WTC11 (cell line): ENCODE measurements around the gene PTPN21. TPM values are rescaled to one million over a fixed set of nuclear protein-coding genes. Genes with fewer than 3 reads are reported as not detected.

ENCODE experiments used
- ATAC-seq: fragments of 200-7000 bp; cut with Tn5 transposase; 2 replicates; pipeline ENCODE4 v1.10.0; 2021; ENCODE audit warnings: mild to moderate bottlenecking, moderate library complexity
- CTCF ChIA-PET: fragments of 300-600 bp; sonication (Branson Sonifier 250); formaldehyde crosslinking; loops from one replicate; lab custom pipeline; 2021; ENCODE audit warnings: antibody characterized with exemption; lab: Charles Lee
- POLR2A ChIA-PET: fragments of 350-600 bp; sonication (Branson Sonifier 250); formaldehyde crosslinking; loops from one replicate; lab custom pipeline; 2021; ENCODE audit warnings: antibody characterized with exemption; lab: Charles Lee
- DNase-seq: peaks from one replicate; pipeline ENCODE4 v3.0.0; 2021; ENCODE audit warnings: low spot score
- H3K27ac Mint-ChIP-seq: 2 replicates; pipeline ENCODE4 v1.8.0; 2021; ENCODE audit warnings: mixed read lengths
- H3K27me3 Mint-ChIP-seq: 2 replicates; pipeline ENCODE4 v1.8.0; 2021; ENCODE audit warnings: low read depth, mild to moderate bottlenecking, moderate library complexity, mixed read lengths
- H3K36me3 Mint-ChIP-seq: 2 replicates; pipeline ENCODE4 v1.8.0; 2021; ENCODE audit warnings: mixed read lengths
- H3K4me1 Mint-ChIP-seq: 2 replicates; pipeline ENCODE4 v1.8.0; 2022; ENCODE audit warnings: mixed read lengths
- H3K4me3 Mint-ChIP-seq: 2 replicates; pipeline ENCODE4 v1.8.0; 2021; ENCODE audit warnings: mild to moderate bottlenecking, moderate library complexity, mixed read lengths
- H3K9me3 Mint-ChIP-seq: 2 replicates; pipeline ENCODE4 v1.8.0; 2021; ENCODE audit warnings: mixed read lengths
- AFF4 ChIP-seq: sonication (generic); formaldehyde crosslinking; IDR thresholded peaks from 2 replicates; pipeline ENCODE4 v1.8.1; 2023; ENCODE audit warnings: mild to moderate bottlenecking, missing genetic modification reagents, borderline replicate concordance
- ATF3 ChIP-seq: sonication (generic); formaldehyde crosslinking; conservative IDR thresholded peaks from 2 replicates; pipeline ENCODE4 v1.8.1; 2022; ENCODE audit warnings: mild to moderate bottlenecking, missing genetic modification reagents
- CREM ChIP-seq: sonication (generic); formaldehyde crosslinking; IDR thresholded peaks from 2 replicates; pipeline ENCODE4 v1.8.1; 2022; ENCODE audit warnings: mild to moderate bottlenecking, missing genetic modification reagents, moderate library complexity
- ETV6 ChIP-seq: sonication (generic); formaldehyde crosslinking; IDR thresholded peaks from 2 replicates; pipeline ENCODE4 v1.8.1; 2022; ENCODE audit warnings: mild to moderate bottlenecking, missing genetic modification reagents
- FOXP1 ChIP-seq: sonication (generic); formaldehyde crosslinking; IDR thresholded peaks from 2 replicates; pipeline ENCODE4 v1.8.0; 2022; ENCODE audit warnings: missing genetic modification reagents, mild to moderate bottlenecking, moderate library complexity, borderline replicate concordance
- IRF1 ChIP-seq: sonication (generic); formaldehyde crosslinking; IDR thresholded peaks from 2 replicates; pipeline ENCODE4 v1.8.0; 2023; ENCODE audit warnings: missing genetic modification reagents
- JUN ChIP-seq: sonication (generic); formaldehyde crosslinking; IDR thresholded peaks from 2 replicates; pipeline ENCODE4 v1.8.0; 2023; ENCODE audit warnings: mild to moderate bottlenecking, missing genetic modification reagents
- NR1H2 ChIP-seq: sonication (generic); formaldehyde crosslinking; IDR thresholded peaks from 2 replicates; pipeline ENCODE4 v1.9.0; 2021; ENCODE audit warnings: mild to moderate bottlenecking, moderate library complexity, missing genetic modification reagents
- NR3C1 ChIP-seq: sonication (generic); formaldehyde crosslinking; conservative IDR thresholded peaks from 2 replicates; pipeline ENCODE4 v1.8.1; 2023; ENCODE audit warnings: low read depth, mild to moderate bottlenecking, missing genetic modification reagents
- RELA ChIP-seq: sonication (generic); formaldehyde crosslinking; IDR thresholded peaks from 2 replicates; pipeline ENCODE4 v1.8.1; 2022; ENCODE audit warnings: missing genetic modification reagents, mild to moderate bottlenecking, borderline replicate concordance
- RORB ChIP-seq: fragments of 250-450 bp; sonication (Bioruptor Pico); IDR thresholded peaks from 2 replicates; pipeline ENCODE4 v1.9.0; 2021; ENCODE audit warnings: mild to moderate bottlenecking
- TEAD1 ChIP-seq: sonication (generic); formaldehyde crosslinking; IDR thresholded peaks from 2 replicates; pipeline ENCODE4 v1.8.0; 2022; ENCODE audit warnings: mild to moderate bottlenecking, missing genetic modification reagents
- ZBTB43 ChIP-seq: sonication (generic); formaldehyde crosslinking; IDR thresholded peaks from 2 replicates; pipeline ENCODE4 v1.8.1; 2023; ENCODE audit warnings: mild to moderate bottlenecking, missing genetic modification reagents
- total RNA-seq: library from RNA; stranded (reverse); gene quantifications from 3 replicates; pipeline ENCODE4 v1.2.3, GENCODE V29; 2021
- TF ChIP-seq, protein P1 (sequence below): sonication (generic); formaldehyde crosslinking; IDR thresholded peaks from 2 replicates; pipeline ENCODE4 v1.8.0; 2022; ENCODE audit warnings: mild to moderate bottlenecking, missing genetic modification reagents
- TF ChIP-seq, protein P2 (sequence below): sonication (generic); formaldehyde crosslinking; conservative IDR thresholded peaks from 2 replicates; pipeline ENCODE4 v1.8.1; 2023; ENCODE audit warnings: mild to moderate bottlenecking, low read depth, missing genetic modification reagents, moderate library complexity
- TF ChIP-seq, protein P3 (sequence below): sonication (generic); formaldehyde crosslinking; IDR thresholded peaks from 2 replicates; pipeline ENCODE4 v1.8.0; 2022; ENCODE audit warnings: mild to moderate bottlenecking, missing genetic modification reagents

PTPN21 gene
- total RNA-seq, 1 experiment from 2014 or later: 7.5 TPM

- Mint-ChIP-seq H3K27me3 (no peaks in the 10 kb centered on the region), H3K36me3 (peaks cover 9% of the 10 kb centered on the region), H3K9me3 (no peaks in the 10 kb centered on the region), H3K4me1 (peaks cover 28% of the 10 kb centered on the region), H3K27ac (0 out of 2 replicates have a peak overlapping the region, but pooled peaks have one; percentile 72)
- ChIA-PET POLR2A (no interaction called here), CTCF (interaction anchor here (1.3 to 2.3 kb wide), 2 partner anchors 18 to 292 kb away, joined by 4 to 9 read pairs; no protein-coding TSS in a partner anchor)
- no peak for DNase-seq
- ATAC-seq: no peak
- TF ChIP-seq JUN (CRISPR knock-in tag): no peak
- TF ChIP-seq NR3C1: no peak
- no peak for TF ChIP-seq CREM (CRISPR knock-in tag)
- TF ChIP-seq, protein P1, sequence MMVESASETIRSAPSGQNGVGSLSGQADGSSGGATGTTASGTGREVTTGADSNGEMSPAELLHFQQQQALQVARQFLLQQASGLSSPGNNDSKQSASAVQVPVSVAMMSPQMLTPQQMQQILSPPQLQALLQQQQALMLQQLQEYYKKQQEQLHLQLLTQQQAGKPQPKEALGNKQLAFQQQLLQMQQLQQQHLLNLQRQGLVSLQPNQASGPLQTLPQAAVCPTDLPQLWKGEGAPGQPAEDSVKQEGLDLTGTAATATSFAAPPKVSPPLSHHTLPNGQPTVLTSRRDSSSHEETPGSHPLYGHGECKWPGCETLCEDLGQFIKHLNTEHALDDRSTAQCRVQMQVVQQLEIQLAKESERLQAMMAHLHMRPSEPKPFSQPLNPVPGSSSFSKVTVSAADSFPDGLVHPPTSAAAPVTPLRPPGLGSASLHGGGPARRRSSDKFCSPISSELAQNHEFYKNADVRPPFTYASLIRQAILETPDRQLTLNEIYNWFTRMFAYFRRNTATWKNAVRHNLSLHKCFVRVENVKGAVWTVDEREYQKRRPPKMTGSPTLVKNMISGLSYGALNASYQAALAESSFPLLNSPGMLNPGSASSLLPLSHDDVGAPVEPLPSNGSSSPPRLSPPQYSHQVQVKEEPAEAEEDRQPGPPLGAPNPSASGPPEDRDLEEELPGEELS (CRISPR knock-in tag): no peak
- TF ChIP-seq, protein P2, sequence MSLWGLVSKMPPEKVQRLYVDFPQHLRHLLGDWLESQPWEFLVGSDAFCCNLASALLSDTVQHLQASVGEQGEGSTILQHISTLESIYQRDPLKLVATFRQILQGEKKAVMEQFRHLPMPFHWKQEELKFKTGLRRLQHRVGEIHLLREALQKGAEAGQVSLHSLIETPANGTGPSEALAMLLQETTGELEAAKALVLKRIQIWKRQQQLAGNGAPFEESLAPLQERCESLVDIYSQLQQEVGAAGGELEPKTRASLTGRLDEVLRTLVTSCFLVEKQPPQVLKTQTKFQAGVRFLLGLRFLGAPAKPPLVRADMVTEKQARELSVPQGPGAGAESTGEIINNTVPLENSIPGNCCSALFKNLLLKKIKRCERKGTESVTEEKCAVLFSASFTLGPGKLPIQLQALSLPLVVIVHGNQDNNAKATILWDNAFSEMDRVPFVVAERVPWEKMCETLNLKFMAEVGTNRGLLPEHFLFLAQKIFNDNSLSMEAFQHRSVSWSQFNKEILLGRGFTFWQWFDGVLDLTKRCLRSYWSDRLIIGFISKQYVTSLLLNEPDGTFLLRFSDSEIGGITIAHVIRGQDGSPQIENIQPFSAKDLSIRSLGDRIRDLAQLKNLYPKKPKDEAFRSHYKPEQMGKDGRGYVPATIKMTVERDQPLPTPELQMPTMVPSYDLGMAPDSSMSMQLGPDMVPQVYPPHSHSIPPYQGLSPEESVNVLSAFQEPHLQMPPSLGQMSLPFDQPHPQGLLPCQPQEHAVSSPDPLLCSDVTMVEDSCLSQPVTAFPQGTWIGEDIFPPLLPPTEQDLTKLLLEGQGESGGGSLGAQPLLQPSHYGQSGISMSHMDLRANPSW (CRISPR knock-in tag): no peak
- TF ChIP-seq RELA: no peak
- TF ChIP-seq IRF1 (CRISPR knock-in tag): no peak
- no peak for TF ChIP-seq ATF3 (CRISPR knock-in tag)
- TF ChIP-seq FOXP1 (CRISPR knock-in tag): no peak
- TF ChIP-seq NR1H2 (CRISPR knock-in tag): no peak
- TF ChIP-seq TEAD1 (CRISPR knock-in tag): no peak
- TF ChIP-seq, all 79 proteins: peak for 0
- no peak overlapping the region for H3K4me3 Mint-ChIP-seq
Measured at GRCh38 chr14:88481794-88482193, 73.0 kb downstream of the PTPN21 start.

- TF ChIP-seq ETV6 (CRISPR knock-in tag) (no peak), RORB (no peak), ZBTB43 (no peak), ATF3 (CRISPR knock-in tag) (no peak), AFF4 (no peak)
- TF ChIP-seq, protein P1 (CRISPR knock-in tag): no peak
- TF ChIP-seq, protein P3, sequence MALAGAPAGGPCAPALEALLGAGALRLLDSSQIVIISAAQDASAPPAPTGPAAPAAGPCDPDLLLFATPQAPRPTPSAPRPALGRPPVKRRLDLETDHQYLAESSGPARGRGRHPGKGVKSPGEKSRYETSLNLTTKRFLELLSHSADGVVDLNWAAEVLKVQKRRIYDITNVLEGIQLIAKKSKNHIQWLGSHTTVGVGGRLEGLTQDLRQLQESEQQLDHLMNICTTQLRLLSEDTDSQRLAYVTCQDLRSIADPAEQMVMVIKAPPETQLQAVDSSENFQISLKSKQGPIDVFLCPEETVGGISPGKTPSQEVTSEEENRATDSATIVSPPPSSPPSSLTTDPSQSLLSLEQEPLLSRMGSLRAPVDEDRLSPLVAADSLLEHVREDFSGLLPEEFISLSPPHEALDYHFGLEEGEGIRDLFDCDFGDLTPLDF: no peak
- Mint-ChIP-seq H3K27me3 (no peaks in the 10 kb centered on the region), H3K4me1 (peaks cover 33% of the 10 kb centered on the region), H3K27ac (no peak overlapping the region), H3K9me3 (no peaks in the 10 kb centered on the region), H3K36me3 (peaks cover 12% of the 10 kb centered on the region), H3K4me3 (no peak overlapping the region)
- DNase-seq: no peak
- no peak for ATAC-seq
- ChIA-PET POLR2A (no interaction called here), CTCF (interaction anchor here (0.5 to 2.3 kb wide), 2 partner anchors 292 to 321 kb away, joined by 3 to 9 read pairs; no protein-coding TSS in a partner anchor)
Measured at GRCh38 chr14:88481059-88481458, 73.7 kb downstream of the PTPN21 start.
